Measurements from ENCODE around the gene HOXA10. TPM values are rescaled to one million over a fixed set of nuclear protein-coding genes. Genes with fewer than 3 reads are reported as not detected.

The HOXA10 gene
- total and polyA plus RNA-seq, 2 donors (not counting 1 experiment from before 2014, with no cell fraction given) = 0.17 to 1.00 TPM

- DNase-seq (ENCODE audit: low read depth in 2 of 2) = no peak
- Histone ChIP-seq H3K9me3 (ENCODE audit: control insufficient read depth, insufficient read depth, low read depth, low read length) (no peaks in the 10 kb centered on the region), H2AFZ (ENCODE audit: low read length) (no peak overlapping the region), H3K4me1 (ENCODE audit: control insufficient read depth, extremely low read depth, insufficient read depth, low read length) (peaks cover 4% of the 10 kb centered on the region), H4K20me1 (ENCODE audit: control insufficient read depth, extremely low read depth, insufficient read depth, low read length) (no peaks in the 10 kb centered on the region), H3K4me3 (replicated peaks in 1 of 4; ENCODE audit: control extremely low read depth in 1 of 4, insufficient read depth in 1 of 4, low read depth in 3 of 4, low read length in 4 of 4) (no peak overlapping the region), H3K79me2 (ENCODE audit: control insufficient read depth, insufficient read depth, low read length) (no peaks in the 10 kb centered on the region), H3K27ac (ENCODE audit: insufficient read depth, low read length) (no peak overlapping the region), H3K27me3 (ENCODE audit: control insufficient read depth, insufficient read depth, low read length) (no peaks in the 10 kb centered on the region), H3K36me3 (ENCODE audit: control insufficient read depth, insufficient read depth, low read length) (no peaks in the 10 kb centered on the region), H3K9ac (ENCODE audit: insufficient read depth, low read length) (no peak overlapping the region), H3K4me2 (ENCODE audit: extremely low read depth, insufficient read depth, low read length) (no peak overlapping the region)
- TF ChIP-seq CTCF (conservative IDR thresholded peaks at IDR 0.05 in 1 of 2, IDR thresholded peaks at IDR 0.05 in 1 of 2; ENCODE audit: low read depth in 1 of 2, low read length in 2 of 2) (no peak), EZH2 (IDR thresholded peaks at IDR 0.05; ENCODE audit: low read length, missing control alignments) (no peak)
These were observed 16.3 kb downstream of the HOXA10 start for GRCh38 chr7:27157702-27158431.

GRCh38 chr7:27156916-27157701 is 17.0 kb downstream of the HOXA10 start:
- TF ChIP-seq CTCF (conservative IDR thresholded peaks at IDR 0.05 in 1 of 2, IDR thresholded peaks at IDR 0.05 in 1 of 2; ENCODE audit: low read depth in 1 of 2, low read length in 2 of 2) (no peak), EZH2 (IDR thresholded peaks at IDR 0.05; ENCODE audit: low read length, missing control alignments) (no peak)
- H3K9ac ChIP-seq (ENCODE audit: insufficient read depth, low read length) = no peak overlapping the region
- H3K27me3 ChIP-seq (ENCODE audit: control insufficient read depth, insufficient read depth, low read length) = no peaks in the 10 kb centered on the region
- H4K20me1 ChIP-seq (ENCODE audit: control insufficient read depth, extremely low read depth, insufficient read depth, low read length) = no peaks in the 10 kb centered on the region
- H3K4me1 ChIP-seq (ENCODE audit: control insufficient read depth, extremely low read depth, insufficient read depth, low read length) = peaks cover 4% of the 10 kb centered on the region
- no peak for DNase-seq (ENCODE audit: low read depth in 2 of 2)
- peak overlapping the region; percentile 60 for H2AFZ ChIP-seq (ENCODE audit: low read length)
- H3K79me2 ChIP-seq (ENCODE audit: control insufficient read depth, insufficient read depth, low read length) = peaks cover 1% of the 10 kb centered on the region
- no peaks in the 10 kb centered on the region for H3K36me3 ChIP-seq (ENCODE audit: control insufficient read depth, insufficient read depth, low read length)
- H3K4me3 ChIP-seq (replicated peaks in 1 of 4; ENCODE audit: control extremely low read depth in 1 of 4, insufficient read depth in 1 of 4, low read depth in 3 of 4, low read length in 4 of 4) = peak overlapping the region in 1 of 4 experiments; percentile 73
- no peak overlapping the region for H3K27ac ChIP-seq (ENCODE audit: insufficient read depth, low read length)
- H3K9me3 ChIP-seq (ENCODE audit: control insufficient read depth, insufficient read depth, low read depth, low read length) = no peaks in the 10 kb centered on the region
- H3K4me2 ChIP-seq (ENCODE audit: extremely low read depth, insufficient read depth, low read length) = peak overlapping the region; percentile 85

- H3K4me3 ChIP-seq (replicated peaks in 1 of 4; ENCODE audit: control extremely low read depth in 1 of 4, insufficient read depth in 1 of 4, low read depth in 3 of 4, low read length in 4 of 4) = peak within 1 kb of the TSS; percentile 64 to 86 (median 73)
- H3K79me2 ChIP-seq (ENCODE audit: control insufficient read depth, insufficient read depth, low read length) = peaks cover 5% of the 10 kb centered on the region
- H2AFZ ChIP-seq (ENCODE audit: low read length) = peak within 1 kb of the TSS; percentile 90
- H3K9me3 ChIP-seq (ENCODE audit: control insufficient read depth, insufficient read depth, low read depth, low read length) = no peaks in the 10 kb centered on the region
- no peak for TF ChIP-seq EZH2 (IDR thresholded peaks at IDR 0.05; ENCODE audit: low read length, missing control alignments)
- no peak for TF ChIP-seq CTCF (conservative IDR thresholded peaks at IDR 0.05 in 1 of 2, IDR thresholded peaks at IDR 0.05 in 1 of 2; ENCODE audit: low read depth in 1 of 2, low read length in 2 of 2)
- H3K9ac ChIP-seq (ENCODE audit: insufficient read depth, low read length) = peak within 1 kb of the TSS; percentile 67
- no peaks in the 10 kb centered on the region for H4K20me1 ChIP-seq (ENCODE audit: control insufficient read depth, extremely low read depth, insufficient read depth, low read length)
- H3K27ac ChIP-seq (ENCODE audit: insufficient read depth, low read length) = peak within 1 kb of the TSS; percentile 63
- H3K27me3 ChIP-seq (ENCODE audit: control insufficient read depth, insufficient read depth, low read length) = no peaks in the 10 kb centered on the region
- peak in 1 of 2 donors; percentile 73 for DNase-seq (ENCODE audit: low read depth in 2 of 2)
- H3K4me2 ChIP-seq (ENCODE audit: extremely low read depth, insufficient read depth, low read length) = peak within 1 kb of the TSS; percentile 85
- no peaks in the 10 kb centered on the region for H3K36me3 ChIP-seq (ENCODE audit: control insufficient read depth, insufficient read depth, low read length)
- peaks cover 4% of the 10 kb centered on the region for H3K4me1 ChIP-seq (ENCODE audit: control insufficient read depth, extremely low read depth, insufficient read depth, low read length)
These were observed 17.6 kb downstream of the HOXA10 start, which contains the start of gene HOXA7 for GRCh38 chr7:27156508-27156898. Gene HOXA7 (minus strand): TSS chr7:27156675. CDS start chr7:27156545, 130 bp downstream.
